Body of pancreas (tissue), 4 donors: ENCODE measurements around the gene SLC38A1. TPM values are rescaled to one million over a fixed set of nuclear protein-coding genes. Genes with fewer than 3 reads are reported as not detected.
"Not testable (repeated sequence)": the region's sequence is repeated elsewhere in the genome, so short reads cannot be mapped to it uniquely, and the experiment has no call there.

ENCODE experiments used
- ATAC-seq: fragments of 150-250 bp; one replicate; pipeline ENCODE4 v1.9.1; 2016
- DNase-seq, 4 donors: peaks; one replicate each; pipeline ENCODE4 v3.0.0-alpha.2; 2019
- H3K27ac ChIP-seq, 4 donors: fragments of 200-600 bp; sonication (generic); 1 replicate in 3 of 4; 2 replicates in 1 of 4; pipeline versions ENCODE4 v1.5.1 to v1.6.1; 2016 to 2019; ENCODE audit warnings: mild to moderate bottlenecking in 1 of 4, mixed read lengths in 1 of 4, moderate library complexity in 1 of 4
- H3K27me3 ChIP-seq, 2 donors: fragments of 200-600 bp; sonication (generic); one replicate each; pipeline ENCODE4 v1.6.0; 2016; ENCODE audit warnings: mild to moderate bottlenecking in 1 of 2
- H3K36me3 ChIP-seq, 2 donors: fragments of 200-600 bp; sonication (generic); replicated peaks in 1 of 2; 2 replicates each; pipeline ENCODE4 v1.5.1; 2016; ENCODE audit warnings: low read depth in 2 of 2; ENCODE audit not compliant: insufficient read depth in 1 of 2
- H3K4me1 ChIP-seq: fragments of 200-600 bp; sonication (generic); one replicate; pipeline ENCODE4 v1.6.0; 2016
- H3K4me3 ChIP-seq, 2 donors: fragments of 200-600 bp; sonication (generic); 1 replicate in 1 of 2; 2 replicates in 1 of 2; pipeline ENCODE4 v1.5.1; 2016 to 2019
- H3K9me3 ChIP-seq, 3 donors: fragments of 200-600 bp; sonication (generic); 1 replicate in 2 of 3; 2 replicates in 1 of 3; pipeline ENCODE4 v1.5.1; 2016
- POLR2A ChIP-seq, 3 donors: fragments of 450-650 bp; IDR thresholded peaks; one replicate each; pipeline ENCODE4 v1.6.1; 2016; ENCODE audit warnings: antibody characterized with exemption in 3 of 3, mild to moderate bottlenecking in 2 of 3
- WGBS, 2 donors: methylation state at CpG; one replicate each; pipeline ENCODE4 v1.1.5; 2017; 5-methylcytosine and 5-hydroxymethylcytosine counted together
- intact Hi-C: fragments of 100-400 bp; cut with DNase I; formaldehyde crosslinking; loops from one replicate; pipeline ENCODE4 v1.15.1; 2023
- total RNA-seq, 2 donors: library from RNA; depleted of rRNA; stranded (reverse); fragments of >200 nt; gene quantifications; one replicate each; pipeline ENCODE4 v1.1.0, GENCODE V29; 2016
- TF ChIP-seq, protein P1 (sequence below), 7 experiments: fragments of 450-650 bp in 4 of 7; fragments of 200-600 bp in 3 of 7; sonication (generic) in 3 of 7; IDR thresholded peaks; one replicate each; pipeline ENCODE4 v1.5.1; 2016 to 2019; ENCODE audit warnings: antibody characterized with exemption in 7 of 7

Gene SLC38A1
- total RNA-seq, 2 donors from 2014 or later = 18.5 to 38.4 TPM

- peak in 1 of 4 donors; percentile 11 for DNase-seq
- WGBS, 2 donors = 57 to 78% methylated on average over 3 of the region's 3 CpGs
- Histone ChIP-seq H3K27me3 (no peaks in the 10 kb centered on the region), H3K27ac (no peak overlapping the region), H3K9me3 (no peaks in the 10 kb centered on the region), H3K36me3 (no peaks in the 10 kb centered on the region), H3K4me1 (no peaks in the 10 kb centered on the region), H3K4me3 (no peak overlapping the region)
- no peak for ATAC-seq
- no peak for TF ChIP-seq POLR2A (IDR thresholded peaks at IDR 0.05)
- TF ChIP-seq, protein P1, sequence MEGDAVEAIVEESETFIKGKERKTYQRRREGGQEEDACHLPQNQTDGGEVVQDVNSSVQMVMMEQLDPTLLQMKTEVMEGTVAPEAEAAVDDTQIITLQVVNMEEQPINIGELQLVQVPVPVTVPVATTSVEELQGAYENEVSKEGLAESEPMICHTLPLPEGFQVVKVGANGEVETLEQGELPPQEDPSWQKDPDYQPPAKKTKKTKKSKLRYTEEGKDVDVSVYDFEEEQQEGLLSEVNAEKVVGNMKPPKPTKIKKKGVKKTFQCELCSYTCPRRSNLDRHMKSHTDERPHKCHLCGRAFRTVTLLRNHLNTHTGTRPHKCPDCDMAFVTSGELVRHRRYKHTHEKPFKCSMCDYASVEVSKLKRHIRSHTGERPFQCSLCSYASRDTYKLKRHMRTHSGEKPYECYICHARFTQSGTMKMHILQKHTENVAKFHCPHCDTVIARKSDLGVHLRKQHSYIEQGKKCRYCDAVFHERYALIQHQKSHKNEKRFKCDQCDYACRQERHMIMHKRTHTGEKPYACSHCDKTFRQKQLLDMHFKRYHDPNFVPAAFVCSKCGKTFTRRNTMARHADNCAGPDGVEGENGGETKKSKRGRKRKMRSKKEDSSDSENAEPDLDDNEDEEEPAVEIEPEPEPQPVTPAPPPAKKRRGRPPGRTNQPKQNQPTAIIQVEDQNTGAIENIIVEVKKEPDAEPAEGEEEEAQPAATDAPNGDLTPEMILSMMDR (IDR thresholded peaks at IDR 0.05) = no peak
- intact Hi-C loops = loop anchor here (10.0 kb wide), 1 partner anchor 176 kb away; no protein-coding TSS in a partner anchor
These were observed 32.1 kb upstream of the SLC38A1 start for GRCh38 chr12:46300910-46301309.

GRCh38 chr12:46299851-46300250, 31.0 kb upstream of the SLC38A1 start:
- Histone ChIP-seq H3K4me3 (no peak overlapping the region), H3K9me3 (no peaks in the 10 kb centered on the region), H3K4me1 (no peaks in the 10 kb centered on the region), H3K36me3 (no peaks in the 10 kb centered on the region), H3K27me3 (no peaks in the 10 kb centered on the region), H3K27ac (no peak overlapping the region)
- intact Hi-C loops = loop anchor here (10.0 kb wide), 1 partner anchor 175 kb away; no protein-coding TSS in a partner anchor
- no peak for ATAC-seq
- no peak for TF ChIP-seq POLR2A (IDR thresholded peaks at IDR 0.05)
- TF ChIP-seq, protein P1 (IDR thresholded peaks at IDR 0.05) = no peak
- no peak for DNase-seq

DNA sequence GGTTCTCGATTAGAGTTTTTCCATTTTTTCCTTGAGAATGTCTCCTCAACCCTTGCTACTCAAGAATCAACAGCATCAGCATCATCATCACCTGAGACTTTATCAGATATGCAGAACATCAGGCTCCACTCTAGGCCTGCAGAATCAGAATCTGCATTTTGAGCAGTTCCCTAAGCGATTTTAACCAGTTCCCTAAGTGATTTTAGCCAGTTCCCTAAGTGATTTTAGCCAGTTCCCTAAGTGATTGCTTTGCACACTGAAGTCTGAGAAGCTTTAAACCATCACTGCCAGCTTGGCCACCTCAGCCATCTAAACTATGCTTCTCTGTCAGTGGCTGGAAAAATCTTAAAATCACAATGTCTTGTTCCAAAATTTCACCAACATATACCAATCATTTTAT, 29.4 kb upstream of the SLC38A1 start:
- no peak for TF ChIP-seq POLR2A (IDR thresholded peaks at IDR 0.05)
- TF ChIP-seq, protein P1 (IDR thresholded peaks at IDR 0.05) = no peak
- Histone ChIP-seq H3K27me3 (no peaks in the 10 kb centered on the region), H3K4me3 (no peak overlapping the region), H3K27ac (no peak overlapping the region), H3K9me3 (no peaks in the 10 kb centered on the region), H3K36me3 (no peaks in the 10 kb centered on the region), H3K4me1 (no peaks in the 10 kb centered on the region)
- no peak for DNase-seq
- WGBS, 2 donors = 45 to 75% methylated on average over 2 of the region's 2 CpGs
- ATAC-seq = no peak
- intact Hi-C loops = no loop called here

DNA sequence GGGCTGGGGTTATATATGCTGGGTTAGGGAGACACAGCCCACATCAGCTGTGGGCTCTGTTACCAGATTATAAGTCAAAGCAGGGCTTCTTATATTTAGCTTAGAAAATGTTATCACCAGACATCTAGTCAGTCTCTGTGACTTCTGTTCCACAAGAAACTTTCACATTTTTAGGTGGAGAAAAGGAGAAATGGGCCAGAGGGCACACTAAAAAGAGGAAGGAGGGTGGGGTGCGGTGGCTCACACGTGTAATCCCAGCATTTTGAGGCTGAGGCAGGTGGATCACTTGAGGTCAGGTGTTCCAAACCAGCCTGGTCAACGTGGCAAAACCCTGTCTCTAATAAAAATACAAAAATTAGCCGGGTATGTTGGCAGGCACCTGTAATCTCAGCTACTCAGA, 28.0 kb upstream of the SLC38A1 start:
- Histone ChIP-seq H3K36me3 (no peaks in the 10 kb centered on the region), H3K4me1 (no peaks in the 10 kb centered on the region), H3K27ac (no peak overlapping the region), H3K27me3 (no peaks in the 10 kb centered on the region), H3K9me3 (no peaks in the 10 kb centered on the region), H3K4me3 (no peak overlapping the region)
- no peak for TF ChIP-seq POLR2A (IDR thresholded peaks at IDR 0.05)
- TF ChIP-seq, protein P1 (IDR thresholded peaks at IDR 0.05) = no peak
- intact Hi-C loops = no loop called here
- DNase-seq = no peak
- 61 to 64% methylated on average over 4 of the region's 4 CpGs for WGBS, 2 donors
- ATAC-seq = no peak

DNA sequence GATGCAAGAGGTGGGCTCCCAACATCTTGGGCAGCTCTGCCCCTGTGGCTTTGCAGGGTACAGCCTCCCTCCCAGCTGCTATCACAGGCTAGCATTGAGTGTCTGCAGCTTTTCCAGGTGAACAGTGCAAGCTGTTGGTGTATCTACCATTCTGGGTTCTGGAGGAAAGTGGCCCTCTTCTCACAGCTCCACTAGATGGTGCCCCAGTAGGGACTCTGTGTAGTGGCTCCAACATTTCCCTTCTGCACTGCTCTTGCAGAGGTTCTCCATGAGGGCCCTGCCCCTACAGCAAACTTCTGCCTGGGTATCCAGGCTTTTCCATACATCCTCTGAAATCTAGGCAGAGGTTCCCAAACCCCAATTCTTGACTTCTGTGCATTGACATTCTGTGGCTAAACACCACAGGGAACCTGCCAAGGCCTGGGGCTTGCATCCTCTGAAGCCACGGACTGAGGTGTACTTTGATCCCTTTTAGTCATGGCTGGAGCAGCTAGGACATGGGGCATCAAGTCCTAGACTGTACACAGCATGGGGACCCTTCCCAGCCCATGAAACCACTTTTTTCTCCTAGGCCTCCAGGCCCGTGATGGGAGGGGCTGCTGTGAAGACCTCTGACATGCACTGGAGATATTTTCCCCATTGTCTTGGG, 24.0 kb upstream of the SLC38A1 start:
- intact Hi-C loops = no loop called here

DNA sequence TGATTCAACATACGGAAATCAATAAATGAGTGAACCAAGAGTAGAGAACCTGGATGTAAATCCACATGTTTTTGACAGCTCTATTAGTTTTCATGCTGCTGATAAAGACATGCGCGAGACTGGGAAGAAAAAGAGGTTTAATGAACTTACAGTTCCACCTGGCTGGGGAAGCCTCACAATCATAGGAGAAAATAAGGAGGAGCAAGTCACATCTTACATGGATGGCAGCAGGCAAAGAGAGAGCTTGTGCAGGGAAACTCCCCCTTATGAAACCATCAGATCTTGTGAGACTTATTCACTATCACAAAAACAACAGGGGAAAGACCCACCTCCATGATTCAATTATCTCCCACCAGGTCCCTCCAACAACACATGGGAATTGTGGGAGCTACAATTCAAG, 23.1 kb upstream of the SLC38A1 start:
- DNase-seq, intact Hi-C loops, H3K36me3 ChIP-seq, H3K27ac ChIP-seq, H3K4me1 ChIP-seq, H3K9me3 ChIP-seq, H3K27me3 ChIP-seq, H3K4me3 ChIP-seq, ATAC-seq: not testable (repeated sequence)
- 83 to 91% methylated on average over 3 of the region's 3 CpGs for WGBS, 2 donors

More for the DNA sequence above, 24.0 kb upstream of the SLC38A1 start:
- no peaks in the 10 kb centered on the region for H3K4me1 ChIP-seq
- ATAC-seq (no peak), DNase-seq (no peak)
- H3K27me3 ChIP-seq = no peaks in the 10 kb centered on the region
- H3K36me3 ChIP-seq = no peaks in the 10 kb centered on the region
- TF ChIP-seq, protein P1 (IDR thresholded peaks at IDR 0.05) = no peak
- no peak for TF ChIP-seq POLR2A (IDR thresholded peaks at IDR 0.05)
- H3K4me3 ChIP-seq = no peak overlapping the region
- H3K27ac ChIP-seq = no peak overlapping the region
- WGBS, 2 donors = 76 to 83% methylated on average over 2 of the region's 2 CpGs
- H3K9me3 ChIP-seq = no peaks in the 10 kb centered on the region

- 57 to 68% methylated on average over 2 of the region's 2 CpGs for WGBS, 2 donors
- not testable (repeated sequence) for H3K27me3 ChIP-seq, H3K27ac ChIP-seq, DNase-seq, H3K36me3 ChIP-seq, ATAC-seq, H3K4me3 ChIP-seq, H3K4me1 ChIP-seq
- H3K9me3 ChIP-seq = peaks cover 0 to 22% (median 0%) of the 10 kb centered on the region in 3 donors
- intact Hi-C loops = loop anchor here (10.0 kb wide), 1 partner anchor 70 kb away; no protein-coding TSS in a partner anchor
These were observed 16.3 kb upstream of the SLC38A1 start for GRCh38 chr12:46285177-46285576.
